ENCODE results near the gene XKR7. TPM values are rescaled to one million over a fixed set of nuclear protein-coding genes. Genes with fewer than 3 reads are reported as not detected.

XKR7 gene
- total RNA-seq, 1 donor from 2014 or later, result 0.07 TPM

DNA sequence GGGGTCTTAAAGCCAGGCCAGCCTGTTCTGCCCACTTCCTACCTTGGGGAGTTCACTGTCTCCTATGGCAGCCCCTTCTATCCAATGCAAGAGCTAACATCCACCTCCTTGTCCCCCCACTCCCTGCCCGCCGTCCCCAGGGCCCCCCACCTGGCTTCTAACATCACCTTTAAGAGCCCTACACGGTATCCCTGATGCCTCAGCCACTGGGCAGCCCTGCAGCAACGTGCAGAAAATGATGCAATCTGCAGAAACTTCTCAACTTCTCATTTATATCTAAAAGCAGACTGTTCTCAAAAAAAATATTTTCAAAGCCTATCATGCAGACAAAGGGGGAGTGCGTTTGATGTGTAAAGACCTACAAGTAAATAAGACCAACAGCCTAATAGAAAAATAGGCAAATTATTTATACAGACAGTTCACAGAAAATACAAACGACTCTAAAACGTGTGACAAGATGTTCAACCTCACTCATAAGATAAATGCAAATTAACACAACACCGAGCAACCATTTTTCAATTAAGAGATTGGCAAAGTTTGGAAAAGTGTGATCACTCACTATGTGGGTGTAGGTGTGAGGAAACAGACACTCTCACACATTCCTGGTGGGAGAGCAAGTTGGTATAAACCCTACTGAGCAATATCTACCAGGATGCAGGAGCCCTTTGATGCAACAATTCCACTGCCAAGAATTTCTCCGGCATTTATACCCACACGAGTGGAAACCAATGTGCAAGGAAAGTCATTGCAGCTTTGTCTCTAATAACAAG is 69.0 kb downstream of the XKR7 start:
- Histone ChIP-seq H3K4me2 (no peak overlapping the region), H3K4me3 (no peak overlapping the region), H4K20me1 (ENCODE audit: low read depth) (peaks cover 4% of the 10 kb centered on the region), H3F3A (ENCODE audit: low read depth) (no peaks in the 10 kb centered on the region), H3K27me3 (peaks cover 32% of the 10 kb centered on the region), H3K4me1 (peaks cover 9% of the 10 kb centered on the region), H3K27ac (no peak overlapping the region), H3K36me3 (no peaks in the 10 kb centered on the region), H2AFZ (replicated peaks) (no peak overlapping the region), H3K79me2 (ENCODE audit: low read depth) (no peaks in the 10 kb centered on the region), H3K9me3 (ENCODE audit: low read depth) (no peaks in the 10 kb centered on the region), H3K9ac (no peak overlapping the region)
- peaks cover 3% of the 10 kb centered on the region for H3K4me1 Mint-ChIP-seq
- H3K9me3 Mint-ChIP-seq, result no peaks in the 10 kb centered on the region
- peaks cover 16% of the 10 kb centered on the region for H3K27me3 Mint-ChIP-seq (ENCODE audit: insufficient read depth, low read depth)
- TF ChIP-seq EZH2 (IDR thresholded peaks at IDR 0.05) (no peak), EZH2phosphoT487 (IDR thresholded peaks at IDR 0.05) (no peak)
- TF ChIP-seq, protein P1, sequence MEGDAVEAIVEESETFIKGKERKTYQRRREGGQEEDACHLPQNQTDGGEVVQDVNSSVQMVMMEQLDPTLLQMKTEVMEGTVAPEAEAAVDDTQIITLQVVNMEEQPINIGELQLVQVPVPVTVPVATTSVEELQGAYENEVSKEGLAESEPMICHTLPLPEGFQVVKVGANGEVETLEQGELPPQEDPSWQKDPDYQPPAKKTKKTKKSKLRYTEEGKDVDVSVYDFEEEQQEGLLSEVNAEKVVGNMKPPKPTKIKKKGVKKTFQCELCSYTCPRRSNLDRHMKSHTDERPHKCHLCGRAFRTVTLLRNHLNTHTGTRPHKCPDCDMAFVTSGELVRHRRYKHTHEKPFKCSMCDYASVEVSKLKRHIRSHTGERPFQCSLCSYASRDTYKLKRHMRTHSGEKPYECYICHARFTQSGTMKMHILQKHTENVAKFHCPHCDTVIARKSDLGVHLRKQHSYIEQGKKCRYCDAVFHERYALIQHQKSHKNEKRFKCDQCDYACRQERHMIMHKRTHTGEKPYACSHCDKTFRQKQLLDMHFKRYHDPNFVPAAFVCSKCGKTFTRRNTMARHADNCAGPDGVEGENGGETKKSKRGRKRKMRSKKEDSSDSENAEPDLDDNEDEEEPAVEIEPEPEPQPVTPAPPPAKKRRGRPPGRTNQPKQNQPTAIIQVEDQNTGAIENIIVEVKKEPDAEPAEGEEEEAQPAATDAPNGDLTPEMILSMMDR (IDR thresholded peaks at IDR 0.05), result no peak
- DNase-seq (ENCODE audit: low spot score), result no peak
- no peak overlapping the region for H3K27ac Mint-ChIP-seq
- no peak overlapping the region for H3K4me3 Mint-ChIP-seq
- H3K36me3 Mint-ChIP-seq, result no peaks in the 10 kb centered on the region

DNA sequence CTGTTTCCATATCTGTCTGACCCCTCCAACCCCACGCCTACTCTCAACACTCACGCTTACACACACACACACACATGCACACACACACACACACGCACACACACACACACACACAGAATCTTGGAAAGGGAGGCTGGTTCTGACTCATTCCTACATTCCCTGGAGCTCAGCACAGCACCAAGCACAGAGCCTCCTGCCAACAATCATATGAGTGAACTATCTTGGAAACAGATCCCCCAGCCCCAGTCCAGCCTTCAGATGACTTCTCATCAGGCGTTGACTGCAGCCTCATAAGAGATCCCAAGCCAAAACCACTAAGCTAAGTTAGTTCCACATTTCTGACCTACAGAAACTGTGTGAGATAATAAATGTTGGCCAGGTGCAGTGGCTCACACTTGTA is 70.0 kb downstream of the XKR7 start:
- no peak overlapping the region for H3K4me2 ChIP-seq
- H3K4me1 ChIP-seq, result peaks cover 9% of the 10 kb centered on the region
- Mint-ChIP-seq H3K36me3 (no peaks in the 10 kb centered on the region), H3K4me1 (peaks cover 3% of the 10 kb centered on the region), H3K27me3 (ENCODE audit: insufficient read depth, low read depth) (peaks cover 16% of the 10 kb centered on the region), H3K4me3 (no peak overlapping the region), H3K27ac (no peak overlapping the region), H3K9me3 (no peaks in the 10 kb centered on the region)
- DNase-seq (ENCODE audit: low spot score), result no peak
- H3K27me3 ChIP-seq, result peaks cover 22% of the 10 kb centered on the region
- H4K20me1 ChIP-seq (ENCODE audit: low read depth), result no peaks in the 10 kb centered on the region
- H3K36me3 ChIP-seq, result no peaks in the 10 kb centered on the region
- TF ChIP-seq EZH2 (IDR thresholded peaks at IDR 0.05) (no peak), EZH2phosphoT487 (IDR thresholded peaks at IDR 0.05) (no peak)
- TF ChIP-seq, protein P1 (IDR thresholded peaks at IDR 0.05), result no peak
- H3K9me3 ChIP-seq (ENCODE audit: low read depth), result no peaks in the 10 kb centered on the region
- no peak overlapping the region for H3K27ac ChIP-seq
- H3K4me3 ChIP-seq, result no peak overlapping the region
- H3F3A ChIP-seq (ENCODE audit: low read depth), result no peaks in the 10 kb centered on the region
- H3K79me2 ChIP-seq (ENCODE audit: low read depth), result no peaks in the 10 kb centered on the region
- H2AFZ ChIP-seq (replicated peaks), result no peak overlapping the region
- H3K9ac ChIP-seq, result no peak overlapping the region

DNA sequence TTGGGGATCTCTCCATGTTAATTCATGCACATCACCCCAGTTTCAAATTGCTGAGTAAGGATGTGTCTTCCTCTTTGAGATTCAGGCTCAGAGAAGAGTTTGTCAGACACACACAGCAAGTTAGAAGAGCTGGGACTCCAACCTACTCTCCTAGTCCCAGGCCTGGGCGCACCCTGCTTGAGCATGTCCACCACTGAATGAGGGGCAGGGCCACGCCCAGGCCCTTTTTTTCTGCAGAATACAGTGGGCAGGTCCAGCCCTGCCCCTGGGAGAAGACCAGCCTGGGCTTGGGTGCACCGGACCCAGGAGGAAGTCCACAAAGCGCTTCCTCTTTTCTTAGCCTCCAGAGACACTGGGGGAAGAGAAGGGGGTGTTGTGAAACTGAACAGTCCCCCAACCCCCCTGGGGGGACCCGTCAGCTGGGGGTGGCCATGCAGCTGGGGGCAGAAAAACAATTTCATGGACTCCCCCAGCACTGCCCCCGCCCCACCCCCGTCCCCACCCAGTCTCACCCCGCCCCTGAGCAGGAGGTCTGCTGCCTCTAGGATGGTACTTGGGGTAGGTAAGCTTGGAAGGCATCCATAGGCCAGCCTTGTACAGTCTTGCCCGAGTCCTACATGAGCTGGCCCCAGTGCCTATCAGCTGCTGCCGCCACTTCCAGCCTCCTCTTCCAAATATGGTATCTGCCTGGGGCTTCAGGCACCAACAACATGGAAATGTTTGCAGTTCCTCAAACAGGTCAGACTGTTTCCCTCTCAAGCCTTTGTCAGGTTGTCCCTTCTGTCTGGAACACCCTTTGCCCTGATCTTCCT is 72.4 kb downstream of the XKR7 start:
- Histone ChIP-seq H2AFZ (replicated peaks) (no peak overlapping the region), H3K4me3 (no peak overlapping the region), H3F3A (ENCODE audit: low read depth) (no peaks in the 10 kb centered on the region), H4K20me1 (ENCODE audit: low read depth) (no peaks in the 10 kb centered on the region), H3K79me2 (ENCODE audit: low read depth) (no peaks in the 10 kb centered on the region), H3K36me3 (no peaks in the 10 kb centered on the region), H3K9me3 (ENCODE audit: low read depth) (no peaks in the 10 kb centered on the region), H3K4me1 (peaks cover 9% of the 10 kb centered on the region), H3K9ac (no peak overlapping the region), H3K27ac (no peak overlapping the region), H3K4me2 (no peak overlapping the region), H3K27me3 (no peaks in the 10 kb centered on the region)
- Mint-ChIP-seq H3K4me1 (peaks cover 3% of the 10 kb centered on the region), H3K27ac (no peak overlapping the region), H3K27me3 (ENCODE audit: insufficient read depth, low read depth) (peaks cover 14% of the 10 kb centered on the region), H3K4me3 (no peak overlapping the region), H3K36me3 (no peaks in the 10 kb centered on the region), H3K9me3 (no peaks in the 10 kb centered on the region)
- TF ChIP-seq EZH2 (IDR thresholded peaks at IDR 0.05) (no peak), EZH2phosphoT487 (IDR thresholded peaks at IDR 0.05) (no peak)
- TF ChIP-seq, protein P1 (IDR thresholded peaks at IDR 0.05), result no peak
- no peak for DNase-seq (ENCODE audit: low spot score)

All from neural progenitor cell (in vitro differentiated cells).